Tibial nerve (tissue), 4 donors: Measurements from ENCODE around the gene RNF8.

Experiments
- EP300 ChIP-seq, 2 donors: sonication (generic); formaldehyde crosslinking; IDR thresholded peaks; one replicate each; pipeline ENCODE4 v1.6.1; 2017; ENCODE audit warnings: antibody characterized with exemption in 2 of 2, mild to moderate bottlenecking in 1 of 2
- POLR2A ChIP-seq, 2 donors: fragments of 450-650 bp; IDR thresholded peaks; one replicate each; pipeline ENCODE4 v1.6.1; 2017; ENCODE audit warnings: antibody characterized with exemption in 2 of 2, mild to moderate bottlenecking in 2 of 2, moderate library complexity in 2 of 2
- TF ChIP-seq, protein P1 (sequence below), 5 experiments: fragments of 200-600 bp in 3 of 5; fragments of 450-650 bp in 2 of 5; sonication (generic) in 3 of 5; IDR thresholded peaks; one replicate each; pipeline ENCODE4 v1.5.1; 2016 to 2019; ENCODE audit warnings: antibody characterized with exemption in 5 of 5, mild to moderate bottlenecking in 3 of 5, moderate library complexity in 2 of 5

DNA sequence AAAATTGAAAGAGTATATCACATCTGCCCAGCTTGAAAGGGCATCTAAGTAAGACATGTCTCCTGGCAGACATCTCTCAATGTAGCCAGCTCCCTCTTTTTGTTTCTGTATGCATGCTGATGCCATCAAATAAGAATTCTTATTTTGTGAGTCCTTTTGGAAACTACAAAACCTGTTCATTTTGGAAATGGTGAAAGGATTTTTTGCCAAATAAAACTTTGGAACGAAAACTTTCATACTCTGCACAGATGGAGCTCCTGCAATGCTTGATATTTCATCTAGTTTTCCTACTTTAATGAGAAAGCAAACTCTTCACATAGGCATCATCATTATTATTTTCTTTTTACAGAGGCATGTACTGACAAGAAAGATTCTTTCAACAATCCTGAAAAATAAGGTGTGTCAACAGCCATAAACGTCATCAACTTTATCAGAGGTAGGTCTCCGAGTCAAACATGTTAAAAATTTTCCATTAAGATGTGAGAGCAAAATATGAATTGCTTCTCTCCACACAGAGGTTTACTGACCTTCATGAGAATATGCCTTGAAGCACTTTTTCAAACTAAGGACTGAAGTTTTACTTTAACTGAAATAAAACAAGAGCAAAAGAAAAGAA is 53.1 kb downstream of the RNF8 start:
- TF ChIP-seq, protein P1, sequence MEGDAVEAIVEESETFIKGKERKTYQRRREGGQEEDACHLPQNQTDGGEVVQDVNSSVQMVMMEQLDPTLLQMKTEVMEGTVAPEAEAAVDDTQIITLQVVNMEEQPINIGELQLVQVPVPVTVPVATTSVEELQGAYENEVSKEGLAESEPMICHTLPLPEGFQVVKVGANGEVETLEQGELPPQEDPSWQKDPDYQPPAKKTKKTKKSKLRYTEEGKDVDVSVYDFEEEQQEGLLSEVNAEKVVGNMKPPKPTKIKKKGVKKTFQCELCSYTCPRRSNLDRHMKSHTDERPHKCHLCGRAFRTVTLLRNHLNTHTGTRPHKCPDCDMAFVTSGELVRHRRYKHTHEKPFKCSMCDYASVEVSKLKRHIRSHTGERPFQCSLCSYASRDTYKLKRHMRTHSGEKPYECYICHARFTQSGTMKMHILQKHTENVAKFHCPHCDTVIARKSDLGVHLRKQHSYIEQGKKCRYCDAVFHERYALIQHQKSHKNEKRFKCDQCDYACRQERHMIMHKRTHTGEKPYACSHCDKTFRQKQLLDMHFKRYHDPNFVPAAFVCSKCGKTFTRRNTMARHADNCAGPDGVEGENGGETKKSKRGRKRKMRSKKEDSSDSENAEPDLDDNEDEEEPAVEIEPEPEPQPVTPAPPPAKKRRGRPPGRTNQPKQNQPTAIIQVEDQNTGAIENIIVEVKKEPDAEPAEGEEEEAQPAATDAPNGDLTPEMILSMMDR (IDR thresholded peaks at IDR 0.05): no peak
- TF ChIP-seq POLR2A (IDR thresholded peaks at IDR 0.05) (no peak), EP300 (IDR thresholded peaks at IDR 0.05) (no peak)
